Astrocyte of the cerebellum (primary cell): ENCODE measurements around the gene CEP85.
A peak's percentile ranks its signal among the peaks of the same experiment; 100 is the strongest.

Experiments used
- DNase-seq: peaks from one replicate; pipeline ENCODE4 v3.0.0-alpha.2; 2011; ENCODE audit warnings: low read depth
- H3K4me3 ChIP-seq: 2 replicates; pipeline ENCODE4 v1.5.1; 2011; ENCODE audit warnings: mild to moderate bottlenecking, low read depth, low read length, moderate library complexity
- in situ Hi-C: cut with HindIII; loops from 2 replicates; pipeline ENCODE4 v1.10.0; 2017; ENCODE audit warnings: low sequenced_read_pairs
- TF ChIP-seq, protein P1 (sequence below): IDR thresholded peaks from 2 replicates; pipeline ENCODE4 v1.5.1; 2012; ENCODE audit warnings: low read length, low read depth, moderate library complexity, mild to moderate bottlenecking; ENCODE audit errors: missing control alignments

CEP85 gene

DNA sequence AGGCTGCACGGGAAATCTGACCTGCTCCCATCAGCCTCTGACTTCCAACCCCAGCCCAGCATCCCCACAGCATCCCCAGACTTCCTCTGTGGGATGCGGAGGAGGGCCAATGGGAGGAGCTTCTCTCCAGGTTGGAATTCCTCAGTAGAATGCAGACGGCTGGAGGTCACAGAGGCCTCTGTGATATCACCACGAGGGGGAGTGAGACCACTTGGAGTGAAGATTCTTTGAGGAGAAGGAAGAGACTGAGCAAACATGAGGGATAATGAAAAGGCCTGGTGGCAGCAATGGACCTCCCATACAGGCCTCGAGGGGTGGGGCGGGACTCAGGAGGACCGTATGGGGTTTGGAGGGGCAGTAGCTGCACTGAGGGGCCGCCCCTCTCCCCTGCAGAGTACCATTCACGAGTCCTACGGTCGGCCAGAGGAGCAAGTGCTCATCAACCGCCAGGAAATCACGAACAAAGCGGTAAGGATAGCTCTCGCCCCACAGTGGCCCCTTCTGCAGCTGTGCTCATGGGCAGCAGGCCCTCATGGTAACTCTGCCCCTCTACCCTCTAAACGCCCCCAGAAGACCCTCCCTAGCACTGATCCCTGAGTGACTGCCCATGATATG lies 43.5 kb upstream of the CEP85 start, which contains the start of gene CATSPER4:
CATSPER4 (plus strand) TSS at position 230 of the 615 bp plus-strand sequence; CDS start at position 256, 26 bp downstream.
- no peak for DNase-seq
- in situ Hi-C loops = no loop called here
- TF ChIP-seq, protein P1, sequence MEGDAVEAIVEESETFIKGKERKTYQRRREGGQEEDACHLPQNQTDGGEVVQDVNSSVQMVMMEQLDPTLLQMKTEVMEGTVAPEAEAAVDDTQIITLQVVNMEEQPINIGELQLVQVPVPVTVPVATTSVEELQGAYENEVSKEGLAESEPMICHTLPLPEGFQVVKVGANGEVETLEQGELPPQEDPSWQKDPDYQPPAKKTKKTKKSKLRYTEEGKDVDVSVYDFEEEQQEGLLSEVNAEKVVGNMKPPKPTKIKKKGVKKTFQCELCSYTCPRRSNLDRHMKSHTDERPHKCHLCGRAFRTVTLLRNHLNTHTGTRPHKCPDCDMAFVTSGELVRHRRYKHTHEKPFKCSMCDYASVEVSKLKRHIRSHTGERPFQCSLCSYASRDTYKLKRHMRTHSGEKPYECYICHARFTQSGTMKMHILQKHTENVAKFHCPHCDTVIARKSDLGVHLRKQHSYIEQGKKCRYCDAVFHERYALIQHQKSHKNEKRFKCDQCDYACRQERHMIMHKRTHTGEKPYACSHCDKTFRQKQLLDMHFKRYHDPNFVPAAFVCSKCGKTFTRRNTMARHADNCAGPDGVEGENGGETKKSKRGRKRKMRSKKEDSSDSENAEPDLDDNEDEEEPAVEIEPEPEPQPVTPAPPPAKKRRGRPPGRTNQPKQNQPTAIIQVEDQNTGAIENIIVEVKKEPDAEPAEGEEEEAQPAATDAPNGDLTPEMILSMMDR = peak; percentile 31
- H3K4me3 ChIP-seq = no peak within 1 kb of the TSS

DNA sequence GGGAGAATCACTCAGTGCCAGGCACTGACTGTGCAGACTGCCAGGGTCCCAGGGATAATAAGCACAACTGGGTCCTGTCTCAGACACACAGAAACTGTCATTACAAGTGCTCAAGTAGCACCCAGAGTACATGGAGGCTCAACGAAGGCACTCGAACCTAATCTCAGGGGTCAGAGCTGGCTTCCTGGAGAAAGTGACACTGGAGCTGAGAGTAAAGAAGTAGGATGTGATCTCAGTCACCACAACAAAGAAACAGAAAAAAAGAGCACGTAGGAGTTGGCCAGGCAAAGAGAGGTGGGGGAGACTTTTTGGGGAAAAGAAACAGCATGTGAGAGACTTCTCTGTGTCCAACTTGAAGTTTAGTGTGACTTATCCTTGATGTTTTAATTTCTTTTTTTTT lies 42.3 kb upstream of the CEP85 start:
- in situ Hi-C loops = no loop called here
- no peak for DNase-seq
- H3K4me3 ChIP-seq = no peak overlapping the region
- TF ChIP-seq, protein P1 = no peak

DNA sequence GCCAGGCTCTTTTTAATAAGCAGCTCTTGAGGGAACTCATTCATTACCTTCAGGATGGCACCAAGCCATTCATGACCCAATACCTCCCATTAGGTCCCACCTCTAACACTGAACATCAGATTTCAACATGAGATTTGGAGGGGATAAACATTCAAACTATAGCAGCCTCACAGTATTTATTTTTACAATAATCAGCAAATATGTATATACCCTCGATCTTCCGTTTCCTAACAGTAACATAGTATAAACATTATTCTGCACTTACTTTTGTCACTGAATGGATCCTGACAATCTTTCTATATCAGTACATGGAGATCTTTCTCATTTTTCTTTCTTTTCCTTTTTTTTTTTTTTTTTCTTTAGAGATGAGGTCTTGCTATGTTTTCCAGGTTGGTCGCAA lies 38.2 kb upstream of the CEP85 start:
- no peak overlapping the region for H3K4me3 ChIP-seq
- TF ChIP-seq, protein P1 = no peak
- DNase-seq = no peak
- in situ Hi-C loops = no loop called here

DNA sequence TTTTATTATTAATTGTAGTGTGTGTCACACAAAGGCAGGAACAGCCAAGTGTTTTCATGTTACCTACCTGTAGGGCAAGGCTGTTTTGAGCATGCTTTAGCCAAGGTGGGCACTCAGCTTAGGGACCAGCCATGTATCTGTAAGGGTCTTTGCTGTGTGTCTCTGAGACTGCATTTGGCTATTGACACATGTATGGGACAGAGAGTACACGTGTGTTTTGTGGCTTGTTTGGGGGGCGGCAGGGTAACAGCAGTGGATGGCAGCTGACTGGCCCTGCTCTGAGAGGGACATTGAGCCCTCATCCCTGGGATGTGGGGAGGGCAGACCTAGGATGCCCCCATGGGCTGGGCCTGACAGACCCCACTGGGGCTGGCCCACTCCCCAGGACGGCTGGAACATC lies 36.7 kb upstream of the CEP85 start:
- no peak overlapping the region for H3K4me3 ChIP-seq
- in situ Hi-C loops = no loop called here
- TF ChIP-seq, protein P1 = no peak
- no peak for DNase-seq

DNA sequence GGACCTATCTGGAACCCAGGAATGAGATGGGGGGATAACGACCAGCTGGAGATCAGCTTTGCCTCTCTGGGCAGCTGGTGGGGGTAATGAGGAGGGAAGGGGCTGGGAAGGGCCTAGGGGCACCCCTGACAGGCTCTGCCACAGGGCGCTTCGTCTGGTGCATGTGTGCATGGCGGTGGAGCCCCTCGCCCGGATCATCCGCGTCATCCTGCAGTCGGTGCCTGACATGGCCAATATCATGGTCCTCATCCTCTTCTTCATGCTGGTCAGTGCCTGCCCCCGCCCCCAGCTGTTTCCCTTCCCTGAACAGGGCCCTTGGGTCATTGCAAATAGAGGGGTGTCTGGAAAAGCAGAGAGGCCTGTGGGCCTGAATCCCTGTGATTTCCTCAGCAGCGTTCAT lies 36.2 kb upstream of the CEP85 start:
- no peak overlapping the region for H3K4me3 ChIP-seq
- TF ChIP-seq, protein P1 = no peak
- DNase-seq = no peak
- in situ Hi-C loops = no loop called here

DNA sequence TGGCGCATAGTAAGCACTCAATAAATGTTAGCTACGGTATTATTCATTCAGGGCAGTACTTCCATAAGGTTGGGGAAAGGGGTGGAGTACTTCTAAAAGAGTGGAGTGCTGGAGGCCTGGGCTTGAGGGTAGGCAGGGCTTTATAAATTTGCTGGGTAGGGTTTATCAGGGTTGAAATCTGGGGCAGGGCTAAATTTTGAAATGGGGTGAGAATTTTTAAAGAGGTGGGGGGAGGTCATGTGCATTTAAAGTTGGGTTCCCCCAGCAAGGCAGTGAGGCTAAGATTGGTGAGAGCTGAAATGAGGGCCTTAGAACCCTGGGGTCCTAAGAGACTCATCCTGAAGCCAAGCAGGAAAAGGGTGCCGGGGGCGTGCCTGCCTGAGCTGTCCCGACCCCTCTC lies 33.6 kb upstream of the CEP85 start:
- no peak overlapping the region for H3K4me3 ChIP-seq
- no peak for DNase-seq
- in situ Hi-C loops = no loop called here
- TF ChIP-seq, protein P1 = no peak
